Urinary bladder (tissue), 4 donors: ENCODE measurements around the gene SLC36A3. TPM values are rescaled to one million over a fixed set of nuclear protein-coding genes. Genes with fewer than 3 reads are reported as not detected.
"Not testable (repeated sequence)": the region's sequence is repeated elsewhere in the genome, so short reads cannot be mapped to it uniquely, and the experiment has no call there.

ENCODE experiments used
- DNase-seq: peaks from one replicate; pipeline ENCODE4 v3.0.0-alpha.2; 2015; ENCODE audit errors: extremely low spot score
- H3K27ac ChIP-seq: one replicate; pipeline ENCODE4 v1.5.1; 2013; ENCODE audit warnings: low read depth, mild to moderate bottlenecking, moderate library complexity
- H3K36me3 ChIP-seq: one replicate; pipeline ENCODE4 v1.6.1; 2013; ENCODE audit warnings: mild to moderate bottlenecking, moderate library complexity; ENCODE audit not compliant: insufficient read depth
- H3K4me1 ChIP-seq: one replicate; pipeline ENCODE4 v1.6.1; 2013; ENCODE audit warnings: mild to moderate bottlenecking, moderate library complexity; ENCODE audit not compliant: insufficient read depth
- H3K4me3 ChIP-seq: one replicate; pipeline ENCODE4 v1.5.1; 2013; ENCODE audit warnings: low read depth, low read length
- whole genome bisulfite sequencing: extraction: QIAGEN DNeasy Blood & Tissue Kit; methylation state at CpG from one replicate; pipeline ENCODE4 v1.1.7; 2013; 5-methylcytosine and 5-hydroxymethylcytosine counted together
- polyA plus RNA-seq: library from polyadenylated mRNA; stranded (reverse); fragments of 200-250 nt; gene quantifications from one replicate; pipeline ENCODE4 v1.2.3, GENCODE V29; 2013
- total RNA-seq: library from RNA; depleted of rRNA; stranded (reverse); fragments of >200 nt; gene quantifications from one replicate; pipeline ENCODE4 v1.2.3, GENCODE V29; 2014
- donor health status: healthy with polysubstance abuse.
- donor health status: healthy.

The SLC36A3 gene
- total and polyA plus RNA-seq, 2 donors = not detected

- H3K36me3 ChIP-seq = no peaks in the 10 kb centered on the region
- no peaks in the 10 kb centered on the region for H3K4me1 ChIP-seq
- no peak for DNase-seq
- H3K27ac ChIP-seq = no peak overlapping the region
- WGBS = 54% methylated on average over 2 of the region's 2 CpGs
- no peak overlapping the region for H3K4me3 ChIP-seq
Observed at GRCh38 chr5:151318850-151319732, 15.5 kb upstream of the SLC36A3 start.

- 21% methylated on average over 2 of the region's 2 CpGs for WGBS
- no peaks in the 10 kb centered on the region for H3K4me1 ChIP-seq
- H3K4me3 ChIP-seq = no peak overlapping the region
- DNase-seq = no peak
- H3K36me3 ChIP-seq = no peaks in the 10 kb centered on the region
- no peak overlapping the region for H3K27ac ChIP-seq
Observed at GRCh38 chr5:151317871-151318270, 14.3 kb upstream of the SLC36A3 start.

GRCh38 chr5:151315998-151316597 lies 12.5 kb upstream of the SLC36A3 start:
- Histone ChIP-seq H3K27ac (no peak overlapping the region), H3K4me1 (no peaks in the 10 kb centered on the region), H3K36me3 (no peaks in the 10 kb centered on the region), H3K4me3 (no peak overlapping the region)
- DNase-seq = peak; percentile 62
- WGBS = 55% methylated on average over 8 of the region's 8 CpGs

GRCh38 chr5:151313357-151313756 lies 9.8 kb upstream of the SLC36A3 start:
- no peak for DNase-seq
- no peaks in the 10 kb centered on the region for H3K36me3 ChIP-seq
- no peak overlapping the region for H3K4me3 ChIP-seq
- H3K27ac ChIP-seq = no peak overlapping the region
- no peaks in the 10 kb centered on the region for H3K4me1 ChIP-seq
- WGBS = 31% methylated on average over 2 of the region's 2 CpGs

GRCh38 chr5:151312756-151313324 lies 9.3 kb upstream of the SLC36A3 start:
- Histone ChIP-seq H3K4me3 (no peak overlapping the region), H3K27ac (no peak overlapping the region), H3K4me1 (no peaks in the 10 kb centered on the region), H3K36me3 (no peaks in the 10 kb centered on the region)
- DNase-seq = no peak
- WGBS = 85% methylated on average over 5 of the region's 5 CpGs

- no peak for DNase-seq
- no peaks in the 10 kb centered on the region for H3K4me1 ChIP-seq
- no peak overlapping the region for H3K27ac ChIP-seq
- no peaks in the 10 kb centered on the region for H3K36me3 ChIP-seq
- no peak overlapping the region for H3K4me3 ChIP-seq
Observed at GRCh38 chr5:151310932-151311331, 7.4 kb upstream of the SLC36A3 start.

- WGBS = 92% methylated on average over 15 of the region's 15 CpGs
- not testable (repeated sequence) for H3K36me3 ChIP-seq, DNase-seq
Observed at GRCh38 chr5:151309821-151310220, 6.3 kb upstream of the SLC36A3 start.

GRCh38 chr5:151309266-151309665 lies 5.7 kb upstream of the SLC36A3 start:
- not testable (repeated sequence) for DNase-seq, H3K4me1 ChIP-seq, H3K36me3 ChIP-seq, H3K27ac ChIP-seq, H3K4me3 ChIP-seq
- 96% methylated on average over 27 of the region's 27 CpGs for WGBS

More at GRCh38 chr5:151309821-151310220, 6.3 kb upstream of the SLC36A3 start:
- not testable (repeated sequence) for H3K4me3 ChIP-seq, H3K27ac ChIP-seq, H3K4me1 ChIP-seq

GRCh38 chr5:151298063-151298855 lies 5.3 kb downstream of the SLC36A3 start:
- 56% methylated on average over 6 of the region's 6 CpGs for whole genome bisulfite sequencing
- Histone ChIP-seq H3K4me3 (no peak overlapping the region), H3K36me3 (no peaks in the 10 kb centered on the region), H3K27ac (no peak overlapping the region), H3K4me1 (no peaks in the 10 kb centered on the region)
- DNase-seq = no peak

- H3K4me1 ChIP-seq = no peaks in the 10 kb centered on the region
- no peak overlapping the region for H3K27ac ChIP-seq
- no peak overlapping the region for H3K4me3 ChIP-seq
- no peaks in the 10 kb centered on the region for H3K36me3 ChIP-seq
- DNase-seq = no peak
- 76% methylated on average over 2 of the region's 2 CpGs for WGBS
Observed at GRCh38 chr5:151296974-151297373, 6.6 kb downstream of the SLC36A3 start.

- no peak for DNase-seq
- Histone ChIP-seq H3K4me3 (no peak overlapping the region), H3K27ac (no peak overlapping the region), H3K36me3 (no peaks in the 10 kb centered on the region), H3K4me1 (no peaks in the 10 kb centered on the region)
- WGBS = 79% methylated on average over 1 of the region's 1 CpG
Observed at GRCh38 chr5:151296478-151296830, 7.1 kb downstream of the SLC36A3 start.

- no peaks in the 10 kb centered on the region for H3K4me1 ChIP-seq
- no peak overlapping the region for H3K4me3 ChIP-seq
- DNase-seq = no peak
- H3K27ac ChIP-seq = no peak overlapping the region
- WGBS = 37% methylated on average over 7 of the region's 7 CpGs
- H3K36me3 ChIP-seq = no peaks in the 10 kb centered on the region
Observed at GRCh38 chr5:151295791-151296477, 7.6 kb downstream of the SLC36A3 start.

GRCh38 chr5:151295138-151295537 lies 8.4 kb downstream of the SLC36A3 start:
- WGBS = 46% methylated on average over 5 of the region's 5 CpGs

More at GRCh38 chr5:151295138-151295537, 8.4 kb downstream of the SLC36A3 start:
- Histone ChIP-seq H3K4me3 (no peak overlapping the region), H3K36me3 (no peaks in the 10 kb centered on the region), H3K4me1 (no peaks in the 10 kb centered on the region), H3K27ac (no peak overlapping the region)
- no peak for DNase-seq
